Spleen (tissue), 11 donors: Measurements from ENCODE around the gene IKZF4. TPM values are rescaled to one million over a fixed set of nuclear protein-coding genes. Genes with fewer than 3 reads are reported as not detected.
A peak's percentile ranks its signal among the peaks of the same experiment; 100 is the strongest.

Experiments
- DNase-seq: peaks from one replicate; pipeline ENCODE4 v3.0.0-alpha.2; 2020
- H3K27ac ChIP-seq, 8 donors: fragments of 200-600 bp; sonication (generic) in 7 of 8; 1 replicate in 4 of 8; 2 replicates in 4 of 8; pipeline versions ENCODE4 v1.5.0 to v1.8.0; 2016 to 2021; ENCODE audit warnings: inconsistent platforms in 4 of 8, mild to moderate bottlenecking in 4 of 8, moderate library complexity in 1 of 8
- H3K27me3 ChIP-seq, 7 donors: fragments of 200-600 bp; sonication (generic) in 6 of 7; replicated peaks in 1 of 7; 1 replicate in 4 of 7; 2 replicates in 3 of 7; pipeline versions ENCODE4 v1.5.0 to v1.8.0; 2016 to 2021; ENCODE audit warnings: inconsistent platforms in 3 of 7, mild to moderate bottlenecking in 1 of 7
- H3K36me3 ChIP-seq, 6 donors: fragments of 200-600 bp; sonication (generic) in 5 of 6; 1 replicate in 4 of 6; 2 replicates in 2 of 6; pipeline versions ENCODE4 v1.5.0 to v1.8.0; 2016 to 2021; ENCODE audit warnings: inconsistent platforms in 2 of 6
- H3K4me1 ChIP-seq, 6 donors: fragments of 200-600 bp; sonication (generic) in 5 of 6; 1 replicate in 3 of 6; 2 replicates in 3 of 6; pipeline versions ENCODE4 v1.5.0 to v1.8.0; 2016 to 2021; ENCODE audit warnings: inconsistent platforms in 3 of 6
- H3K4me3 ChIP-seq, 8 donors: fragments of 200-600 bp; sonication (generic) in 7 of 8; 1 replicate in 4 of 8; 2 replicates in 4 of 8; pipeline versions ENCODE4 v1.5.0 to v1.8.0; 2016 to 2021; ENCODE audit warnings: inconsistent platforms in 4 of 8, mild to moderate bottlenecking in 4 of 8, moderate library complexity in 2 of 8
- H3K9me3 ChIP-seq, 8 donors: fragments of 200-600 bp; sonication (generic) in 7 of 8; 1 replicate in 4 of 8; 2 replicates in 4 of 8; pipeline versions ENCODE4 v1.5.0 to v1.8.0; 2016 to 2021; ENCODE audit warnings: inconsistent platforms in 4 of 8
- POLR2A ChIP-seq, 3 donors: fragments of 450-650 bp; IDR thresholded peaks; one replicate each; pipeline ENCODE4 v1.5.1; 2017; ENCODE audit warnings: antibody characterized with exemption in 3 of 3, mild to moderate bottlenecking in 1 of 3
- POLR2AphosphoS5 ChIP-seq, 3 donors: sonication (generic); formaldehyde crosslinking; IDR thresholded peaks; one replicate each; pipeline ENCODE4 v1.5.1; 2017; ENCODE audit warnings: antibody characterized with exemption in 3 of 3
- WGBS, 5 donors: extraction: QIAGEN DNeasy Blood & Tissue Kit in 3 of 5; methylation state at CpG; one replicate each; pipeline versions ENCODE4 v1.1.5 to v1.1.7; 2013 to 2018; 5-methylcytosine and 5-hydroxymethylcytosine counted together
- intact Hi-C: fragments of 100-400 bp; cut with DNase I; formaldehyde crosslinking; loops from one replicate; pipeline ENCODE4 v1.15.0; 2023; ENCODE audit warnings: low total_unique reads
- polyA plus RNA-seq, 3 donors: library from polyadenylated mRNA; stranded (reverse); fragments of 200-250 nt; gene quantifications; one replicate each; pipeline ENCODE4 v1.2.1, GENCODE V29; 2013
- total RNA-seq, 7 donors: library from RNA; depleted of rRNA in 3 of 7; stranded (reverse); fragments of >200 nt in 3 of 7; fragmentation: NEBNext Ultra II Directional in 4 of 7; extraction: Animal tissue kit (Norgen Biotek cat#: 25700) in 4 of 7; gene quantifications; one replicate each; pipeline versions ENCODE4 v1.1.0 to v1.2.1, GENCODE V29; 2016 to 2021
- TF ChIP-seq, protein P1 (sequence below), 11 experiments: fragments of 200-600 bp in 7 of 11; fragments of 450-650 bp in 4 of 11; sonication (generic) in 4 of 11; IDR thresholded peaks in 8 of 11; conservative IDR thresholded peaks in 3 of 11; 1 replicate in 7 of 11; 2 replicates in 4 of 11; pipeline versions ENCODE4 v1.4.0 to v1.8.0; 2016 to 2021; ENCODE audit warnings: antibody characterized with exemption in 11 of 11, inconsistent platforms in 4 of 11, mild to moderate bottlenecking in 1 of 11
- donor health status: healthy with polysubstance abuse.
- donor health status: DM: no; HTN: no; CAD: no; lungs with moderate emphysema.
- donor health status: DM: no; HTN: no; CAD: no.
- donor health status: Bipolar disorder and iron deficiency.
- donor health status: healthy.
- donor health status: DM: no; HTN: no; CAD: no.
- donor health status: DM: yes; HTN: yes; CAD: no.

Gene IKZF4
- total and polyA plus RNA-seq, 10 donors, result 0.80 to 9.3 (median 5.7) TPM

- DNase-seq, result no peak
- TF ChIP-seq, protein P1, sequence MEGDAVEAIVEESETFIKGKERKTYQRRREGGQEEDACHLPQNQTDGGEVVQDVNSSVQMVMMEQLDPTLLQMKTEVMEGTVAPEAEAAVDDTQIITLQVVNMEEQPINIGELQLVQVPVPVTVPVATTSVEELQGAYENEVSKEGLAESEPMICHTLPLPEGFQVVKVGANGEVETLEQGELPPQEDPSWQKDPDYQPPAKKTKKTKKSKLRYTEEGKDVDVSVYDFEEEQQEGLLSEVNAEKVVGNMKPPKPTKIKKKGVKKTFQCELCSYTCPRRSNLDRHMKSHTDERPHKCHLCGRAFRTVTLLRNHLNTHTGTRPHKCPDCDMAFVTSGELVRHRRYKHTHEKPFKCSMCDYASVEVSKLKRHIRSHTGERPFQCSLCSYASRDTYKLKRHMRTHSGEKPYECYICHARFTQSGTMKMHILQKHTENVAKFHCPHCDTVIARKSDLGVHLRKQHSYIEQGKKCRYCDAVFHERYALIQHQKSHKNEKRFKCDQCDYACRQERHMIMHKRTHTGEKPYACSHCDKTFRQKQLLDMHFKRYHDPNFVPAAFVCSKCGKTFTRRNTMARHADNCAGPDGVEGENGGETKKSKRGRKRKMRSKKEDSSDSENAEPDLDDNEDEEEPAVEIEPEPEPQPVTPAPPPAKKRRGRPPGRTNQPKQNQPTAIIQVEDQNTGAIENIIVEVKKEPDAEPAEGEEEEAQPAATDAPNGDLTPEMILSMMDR (IDR thresholded peaks at IDR 0.05 in 8 of 11, conservative IDR thresholded peaks at IDR 0.05 in 3 of 11), result no peak
- TF ChIP-seq POLR2AphosphoS5 (IDR thresholded peaks at IDR 0.05) (no peak), POLR2A (IDR thresholded peaks at IDR 0.05) (no peak)
- H3K36me3 ChIP-seq, result no peaks in the 10 kb centered on the region
- no peak overlapping the region for H3K4me3 ChIP-seq
- no peaks in the 10 kb centered on the region for H3K9me3 ChIP-seq
- 93 to 100% (median 96%) methylated on average over 1 of the region's 1 CpG for WGBS, 5 donors
- peaks cover 2 to 27% (median 20%) of the 10 kb centered on the region in 6 donors for H3K4me1 ChIP-seq
- no peak overlapping the region for H3K27ac ChIP-seq
- intact Hi-C loops, result no loop called here
- peaks cover 0 to 42% (median 15%) of the 10 kb centered on the region in 7 donors for H3K27me3 ChIP-seq
These were observed 57.6 kb downstream of the IKZF4 start for GRCh38 chr12:56078427-56078826.

- H3K27ac ChIP-seq, result peak overlapping the region in 5 of 8 donors; percentile 26 to 59 (median 35)
These were observed 58.3 kb downstream of the IKZF4 start for GRCh38 chr12:56078931-56079722.

GRCh38 chr12:56079723-56080555 lies 59.1 kb downstream of the IKZF4 start, which contains the start of gene ERBB3:
Gene ERBB3, plus strand, starts transcription at chr12:56080165. Its CDS starts 136 bp downstream, at chr12:56080301.
- H3K27ac ChIP-seq, result peak within 1 kb of the TSS in 5 of 8 donors; percentile 26 to 59 (median 35)
- intact Hi-C loops, result no loop called here
- WGBS, 5 donors, result 0 to 2% (median 1%) methylated on average over 39 to 59 of the region's 59 CpGs
- TF ChIP-seq POLR2AphosphoS5 (IDR thresholded peaks at IDR 0.05) (peak in 1 of 3 donors; percentile 31), POLR2A (IDR thresholded peaks at IDR 0.05) (no peak)
- TF ChIP-seq, protein P1 (IDR thresholded peaks at IDR 0.05 in 8 of 11, conservative IDR thresholded peaks at IDR 0.05 in 3 of 11), result no peak
- peaks cover 0 to 42% (median 15%) of the 10 kb centered on the region in 7 donors for H3K27me3 ChIP-seq
- H3K4me3 ChIP-seq, result peak within 1 kb of the TSS; percentile 37 to 83 (median 56)
- H3K36me3 ChIP-seq, result no peaks in the 10 kb centered on the region
- peak; percentile 79 for DNase-seq
- H3K9me3 ChIP-seq, result no peaks in the 10 kb centered on the region
- peaks cover 2 to 27% (median 20%) of the 10 kb centered on the region in 6 donors for H3K4me1 ChIP-seq

More at GRCh38 chr12:56078931-56079722, 58.3 kb downstream of the IKZF4 start:
- no peaks in the 10 kb centered on the region for H3K9me3 ChIP-seq
- H3K27me3 ChIP-seq, result peaks cover 0 to 42% (median 15%) of the 10 kb centered on the region in 7 donors
- WGBS, 5 donors, result 4 to 5% (median 4%) methylated on average over 33 to 50 of the region's 50 CpGs
- intact Hi-C loops, result no loop called here
- DNase-seq, result peak; percentile 89
- H3K4me3 ChIP-seq, result peak overlapping the region; percentile 37 to 83 (median 56)
- peaks cover 2 to 27% (median 20%) of the 10 kb centered on the region in 6 donors for H3K4me1 ChIP-seq
- H3K36me3 ChIP-seq, result no peaks in the 10 kb centered on the region
- TF ChIP-seq POLR2A (IDR thresholded peaks at IDR 0.05) (no peak), POLR2AphosphoS5 (IDR thresholded peaks at IDR 0.05) (peak; percentile 8 to 66 (median 60))
- TF ChIP-seq, protein P1 (IDR thresholded peaks at IDR 0.05 in 8 of 11, conservative IDR thresholded peaks at IDR 0.05 in 3 of 11), result peak in 10 of 11 experiments; percentile 38 to 82 (median 62)
